Hippocampal formation (tissue), 2 donors: ENCODE measurements around the gene ZNF827.
A peak's percentile ranks its signal among the peaks of the same experiment; 100 is the strongest.

Experiments used
- DNase-seq, 2 donors: peaks; one replicate each; lab custom pipeline; 2025; lab: John Stamatoyannopoulos, UW

Gene ZNF827

GRCh38 chr4:145891958-145892357 is 46.7 kb downstream of the ZNF827 start:
- DNase-seq: no peak

GRCh38 chr4:145890689-145891088 is 47.9 kb downstream of the ZNF827 start:
- no peak for DNase-seq

- DNase-seq: no peak
Measured at GRCh38 chr4:145888393-145888792, 50.2 kb downstream of the ZNF827 start.

GRCh38 chr4:145887241-145887991 is 51.2 kb downstream of the ZNF827 start:
- no peak for DNase-seq

GRCh38 chr4:145886871-145887240 is 51.8 kb downstream of the ZNF827 start:
- DNase-seq: no peak

GRCh38 chr4:145885666-145886065 is 53.0 kb downstream of the ZNF827 start:
- no peak for DNase-seq

GRCh38 chr4:145884775-145885174 is 53.8 kb downstream of the ZNF827 start:
- DNase-seq: no peak

GRCh38 chr4:145883101-145883694 is 55.4 kb downstream of the ZNF827 start:
- no peak for DNase-seq

GRCh38 chr4:145882604-145883003 is 56.0 kb downstream of the ZNF827 start:
- peak; percentile 76 to 78 for DNase-seq

GRCh38 chr4:145881989-145882388 is 56.6 kb downstream of the ZNF827 start:
- DNase-seq: no peak

- no peak for DNase-seq
Measured at GRCh38 chr4:145881576-145881975, 57.0 kb downstream of the ZNF827 start.

GRCh38 chr4:145880355-145880960 is 58.2 kb downstream of the ZNF827 start:
- DNase-seq: no peak

- no peak for DNase-seq
Measured at GRCh38 chr4:145879598-145879997, 59.0 kb downstream of the ZNF827 start.

GRCh38 chr4:145878501-145879435 is 59.9 kb downstream of the ZNF827 start:
- no peak for DNase-seq

GRCh38 chr4:145876531-145877180 is 62.0 kb downstream of the ZNF827 start:
- no peak for DNase-seq

GRCh38 chr4:145873901-145874300 is 64.7 kb downstream of the ZNF827 start:
- no peak for DNase-seq

GRCh38 chr4:145871209-145871608 is 67.4 kb downstream of the ZNF827 start:
- no peak for DNase-seq

- DNase-seq: no peak
Measured at GRCh38 chr4:145870155-145871020, 68.2 kb downstream of the ZNF827 start.

GRCh38 chr4:145868637-145869409 is 69.8 kb downstream of the ZNF827 start:
- DNase-seq: no peak

GRCh38 chr4:145867406-145867805 is 71.2 kb downstream of the ZNF827 start:
- no peak for DNase-seq
